Amygdala (tissue), 56 donors: Measurements from ENCODE around the gene FOCAD.
"Not testable (repeated sequence)": the region's sequence is repeated elsewhere in the genome, so short reads cannot be mapped to it uniquely, and the experiment has no call there.

ENCODE experiments used
- DNase-seq, 56 donors: peaks; one replicate each; lab custom pipeline; 2025; lab: John Stamatoyannopoulos, UW

Gene FOCAD

DNA sequence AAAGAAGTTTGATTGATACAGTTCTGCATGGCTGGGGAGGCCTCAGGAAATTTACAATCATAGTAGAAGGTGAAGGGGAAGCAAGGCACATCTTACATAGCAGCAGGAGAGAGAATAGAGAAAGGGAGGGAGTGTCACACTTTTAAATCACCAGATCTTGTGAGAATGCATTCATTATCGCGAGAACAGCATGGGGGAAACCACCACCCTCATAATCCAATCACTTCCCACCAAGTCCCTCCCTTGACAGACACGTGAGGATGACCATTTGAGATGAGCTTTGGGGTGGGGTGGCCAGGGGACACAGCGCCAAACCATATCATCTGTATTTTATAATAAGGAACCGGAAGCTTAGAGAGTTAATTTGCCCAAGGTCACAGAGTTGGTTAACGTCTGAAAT is 13.7 kb upstream of the FOCAD start:
- no peak for DNase-seq

DNA sequence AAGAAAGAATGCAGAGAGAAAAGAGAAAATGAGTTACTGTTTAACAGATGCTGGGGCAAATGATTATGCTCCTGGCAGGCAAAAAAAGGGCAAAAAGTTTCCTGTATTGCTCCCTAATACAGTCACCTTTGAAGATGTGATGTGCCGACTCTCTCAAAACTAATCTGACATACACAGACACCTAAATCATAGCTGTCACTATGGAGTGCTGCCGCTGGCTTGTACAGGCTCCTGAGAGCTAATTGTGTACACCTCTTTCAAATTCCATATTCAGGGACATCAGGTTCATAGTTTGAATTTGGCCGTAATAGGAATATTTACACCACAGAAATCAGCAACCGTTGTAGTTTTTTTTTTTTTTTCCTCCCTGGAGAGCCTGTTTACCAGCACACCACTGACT is 12.4 kb upstream of the FOCAD start:
- DNase-seq: no peak

DNA sequence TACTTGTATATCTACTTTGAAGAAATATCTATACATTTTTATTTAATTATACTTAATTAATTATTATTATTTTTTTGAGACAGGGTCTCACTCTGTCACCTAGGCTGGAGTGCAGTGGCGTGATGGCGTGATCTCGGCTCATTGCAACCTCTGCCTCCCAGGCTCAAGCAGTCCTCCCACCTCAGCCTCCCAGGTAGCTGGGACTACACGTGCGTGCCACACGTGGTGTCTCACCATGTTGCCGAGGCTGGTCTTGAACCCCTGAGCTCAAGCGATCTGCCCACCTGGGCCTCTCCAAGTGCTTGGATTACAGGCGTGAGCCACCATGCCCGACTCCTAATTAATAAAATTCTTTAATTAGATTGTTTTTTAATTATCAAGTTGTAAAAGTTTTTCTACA is 10.5 kb upstream of the FOCAD start:
- DNase-seq: not testable (repeated sequence)

DNA sequence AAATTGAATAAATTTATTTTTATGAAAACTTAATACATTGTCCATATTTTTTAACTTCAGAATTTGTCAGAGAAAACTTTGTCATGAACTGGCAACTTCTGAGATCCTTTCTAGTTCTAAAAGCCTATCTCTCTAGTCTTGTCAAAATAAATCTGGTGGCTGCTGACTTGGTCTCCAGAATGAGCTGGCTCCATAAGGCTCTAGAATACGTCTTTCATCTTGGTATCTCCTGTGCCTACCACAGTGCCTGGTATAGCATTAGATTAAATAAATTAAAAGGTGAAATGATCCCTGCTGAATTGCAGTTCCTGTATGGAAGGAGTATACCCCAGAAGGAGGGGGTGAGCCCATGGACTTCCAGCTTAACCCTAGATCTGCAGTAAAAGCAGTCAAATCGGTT is 2.6 kb upstream of the FOCAD start:
- no peak for DNase-seq

DNA sequence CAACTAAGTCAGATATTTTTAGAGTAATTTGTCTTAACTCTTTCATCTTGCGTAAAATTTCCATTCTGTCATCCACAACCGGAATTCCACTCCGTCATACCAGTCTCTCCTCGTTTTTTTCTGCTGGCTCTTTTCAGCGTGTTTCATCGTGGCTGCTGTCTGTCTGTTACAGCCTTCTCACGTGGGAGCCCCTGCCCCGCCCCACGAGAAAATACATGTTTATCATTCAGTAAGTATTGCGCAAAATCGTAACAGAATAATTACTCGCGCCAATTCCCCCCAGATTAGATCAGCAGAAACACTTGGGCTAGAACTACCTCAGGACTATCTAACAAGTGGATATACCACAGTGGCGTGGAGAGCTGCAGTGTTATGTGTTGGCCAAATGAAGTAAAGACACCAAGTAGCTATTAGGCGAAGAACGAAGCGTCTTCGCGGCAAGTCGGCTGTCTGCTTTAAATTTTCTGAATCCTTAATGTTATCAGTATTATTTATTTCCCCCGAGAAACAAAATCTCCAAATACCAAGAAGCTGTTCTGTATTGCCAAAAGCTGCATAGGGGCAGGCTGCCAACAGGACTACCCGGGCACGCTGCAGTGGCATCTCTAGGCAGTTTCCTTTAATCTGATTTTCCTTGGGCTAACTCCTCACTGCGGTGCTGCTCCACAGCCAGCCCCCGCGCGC is 566 bp upstream of the FOCAD start:
- DNase-seq: peak in 35 of 56 donors; percentile 2 to 93 (median 37)

DNA sequence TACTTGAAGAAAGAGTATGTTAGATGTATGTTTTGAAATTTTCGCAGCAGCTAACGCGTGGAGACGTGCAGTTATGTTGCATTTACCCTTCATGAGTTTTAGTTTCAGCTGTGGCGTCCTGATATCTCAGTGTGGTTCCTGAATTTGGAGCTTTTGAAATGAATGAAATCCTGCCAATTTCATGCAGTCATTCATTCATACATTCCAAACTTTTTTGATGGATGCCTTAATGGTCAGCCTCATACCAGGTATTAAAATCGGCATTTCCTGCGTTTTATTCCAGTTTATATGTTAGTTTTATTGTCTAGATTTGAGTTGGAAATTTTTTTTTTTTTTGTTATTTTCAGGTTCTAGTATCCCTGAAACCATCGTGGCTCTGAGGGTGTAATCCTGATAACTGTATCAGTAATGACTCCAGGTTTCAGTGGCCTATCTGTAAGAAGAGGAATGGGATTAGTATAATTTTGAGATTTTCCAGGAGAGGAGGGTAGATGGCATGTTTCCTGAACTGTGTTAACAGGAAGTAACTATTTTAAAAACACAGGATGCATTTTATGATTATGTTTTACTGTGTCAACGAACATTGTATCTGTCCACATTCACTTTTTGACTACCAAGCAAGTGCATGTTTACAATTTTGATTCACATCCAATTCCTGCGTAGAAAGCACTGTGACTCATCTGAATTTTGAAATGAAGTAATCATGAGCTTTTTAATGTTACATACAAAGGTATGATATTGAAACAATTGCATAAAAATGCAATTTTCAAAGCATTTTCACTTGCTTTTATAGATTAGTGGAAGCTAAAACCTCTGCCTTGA is 1.0 kb downstream of the FOCAD start:
- DNase-seq: no peak

DNA sequence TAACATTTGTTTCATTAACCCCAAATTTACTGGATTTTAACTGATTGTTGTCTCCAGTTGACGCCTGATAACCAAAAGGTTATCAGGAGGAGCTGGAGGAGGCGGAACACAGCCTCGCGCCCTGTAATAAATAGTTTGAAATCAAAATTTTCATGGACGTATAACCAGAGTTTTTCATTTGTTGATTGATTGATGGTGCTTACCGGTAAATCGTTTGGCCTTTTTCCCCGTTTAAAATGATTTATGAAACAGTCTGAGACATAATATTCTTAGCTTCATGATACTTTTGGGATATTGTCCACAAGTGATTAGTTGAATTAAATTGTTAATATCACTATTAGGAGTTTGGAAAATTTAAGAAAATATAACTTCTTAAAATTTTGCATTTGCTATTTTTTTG is 1.7 kb downstream of the FOCAD start:
- no peak for DNase-seq

DNA sequence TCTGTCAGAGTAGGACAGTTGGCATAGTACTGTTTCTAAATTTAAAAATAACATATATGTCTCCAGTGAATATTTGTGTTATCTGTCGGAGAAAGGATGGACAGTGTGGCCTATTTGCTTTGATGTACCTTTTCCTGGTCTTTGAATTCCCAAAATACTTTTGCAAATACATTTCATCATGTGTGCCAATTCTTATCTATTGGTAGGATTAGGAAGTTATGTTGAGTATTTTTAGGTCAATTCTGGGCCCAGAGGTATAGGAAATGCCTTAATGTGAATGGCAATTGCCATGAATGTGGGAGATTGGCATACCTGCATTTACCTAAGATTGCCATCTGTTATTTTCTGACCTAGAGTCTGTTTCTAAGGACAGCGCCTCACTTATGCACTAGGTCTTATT is 5.8 kb downstream of the FOCAD start:
- DNase-seq: no peak

DNA sequence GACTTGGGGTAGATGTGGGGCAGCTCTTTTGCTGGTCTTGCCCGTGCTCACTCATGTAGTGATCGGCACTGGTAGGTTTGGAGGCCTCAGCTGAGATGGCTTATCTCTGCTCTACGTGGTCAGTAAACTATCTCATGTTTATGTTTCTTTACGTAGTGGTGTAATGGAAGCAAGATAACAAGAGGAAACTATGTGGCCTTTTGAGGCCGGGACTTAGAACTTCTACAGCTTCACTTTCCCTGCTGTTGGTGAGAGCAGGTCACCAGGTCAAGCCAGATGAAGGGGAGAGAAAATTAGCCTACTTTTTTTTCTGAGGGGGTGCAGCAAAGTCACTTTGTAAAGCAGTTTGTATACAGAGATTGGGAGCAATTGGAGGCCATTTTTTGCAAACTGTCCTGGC is 8.5 kb downstream of the FOCAD start:
- DNase-seq: no peak

DNA sequence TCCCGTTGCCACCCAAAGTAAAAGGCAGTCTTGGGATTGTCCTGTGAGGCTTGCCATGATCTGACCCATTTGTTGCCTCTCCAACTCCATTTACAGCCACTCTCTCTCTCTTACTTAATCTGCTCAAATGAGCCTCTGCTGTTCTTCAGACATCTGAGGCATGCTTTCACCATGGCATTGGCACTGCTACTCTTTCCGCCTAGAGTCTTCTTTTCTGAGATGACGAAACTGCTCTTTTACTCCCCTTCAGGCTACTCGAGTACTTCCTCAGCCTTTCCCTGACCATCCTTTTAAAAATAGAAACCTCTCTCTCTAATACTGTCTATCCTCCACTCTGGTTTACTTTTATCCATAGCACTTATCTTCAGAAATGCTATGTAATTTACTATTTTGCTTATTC is 9.0 kb downstream of the FOCAD start:
- no peak for DNase-seq

DNA sequence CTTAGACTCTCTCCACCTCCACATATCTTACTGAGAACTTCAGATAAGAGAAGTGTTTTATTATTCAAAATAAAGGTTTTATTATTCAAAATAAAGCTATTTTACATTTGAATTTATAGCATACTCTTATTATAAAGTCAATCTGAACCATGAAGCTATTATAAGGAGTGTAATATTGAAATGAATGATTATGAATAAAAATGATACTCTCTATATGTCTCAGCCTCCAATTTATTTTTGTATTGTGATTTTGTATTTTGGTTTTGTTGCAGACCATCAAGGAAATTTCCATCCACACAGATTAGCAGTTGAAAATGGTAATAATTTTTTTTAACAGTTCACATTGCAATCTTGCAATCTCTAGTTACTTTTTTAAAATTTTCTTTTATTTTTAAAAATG is 10.2 kb downstream of the FOCAD start:
- DNase-seq: no peak

DNA sequence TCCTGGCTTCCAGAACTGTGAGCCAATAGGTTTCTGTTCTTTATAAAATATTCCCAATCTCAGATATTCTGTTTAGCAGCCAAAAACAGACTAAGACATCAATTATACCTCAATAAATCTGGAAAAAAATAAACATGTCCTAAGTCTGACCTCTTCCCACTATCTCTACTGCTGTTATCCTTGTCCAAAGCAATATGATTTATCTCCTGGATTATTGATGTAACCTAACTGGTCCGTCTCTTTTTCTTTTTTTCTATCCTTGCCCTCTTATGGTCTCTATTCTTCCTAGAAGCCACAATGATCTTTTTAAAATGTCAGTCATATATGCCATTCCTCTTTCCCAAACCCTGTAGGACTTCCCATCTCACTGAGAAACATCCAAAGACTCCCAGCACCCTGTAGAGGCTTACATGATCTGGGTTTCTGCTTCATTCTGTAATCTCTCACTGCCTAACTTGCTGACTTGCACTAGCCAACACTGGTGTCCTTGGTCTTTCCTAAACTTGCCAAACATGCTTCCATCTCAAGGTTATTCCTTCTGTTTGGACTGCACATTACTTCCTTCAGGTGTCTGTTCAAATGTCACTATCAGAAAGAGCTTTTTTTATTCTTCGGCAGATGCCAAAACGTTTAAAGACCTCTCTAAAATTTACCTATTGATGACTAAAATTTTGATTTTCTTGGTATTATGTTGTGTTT is 13.1 kb downstream of the FOCAD start:
- DNase-seq: no peak

DNA sequence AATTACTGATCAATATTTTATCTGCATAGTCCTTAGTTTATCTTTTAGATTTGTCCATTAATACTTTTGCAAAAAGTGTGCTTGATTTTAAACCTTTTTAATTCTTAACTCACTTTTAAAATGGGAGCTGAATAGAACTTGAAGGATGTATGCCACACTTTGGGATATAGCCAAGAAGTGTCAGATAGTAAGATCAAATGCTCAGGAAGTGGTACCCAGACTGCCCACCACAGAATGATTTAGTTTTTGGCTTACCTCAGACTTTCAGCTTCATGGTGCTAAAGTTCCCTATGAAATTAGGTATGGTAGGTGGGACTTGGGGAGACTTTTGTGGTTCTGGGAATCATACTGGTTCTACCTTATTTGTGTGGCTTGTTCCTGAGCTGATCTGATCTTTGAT is 14.7 kb downstream of the FOCAD start:
- no peak for DNase-seq

DNA sequence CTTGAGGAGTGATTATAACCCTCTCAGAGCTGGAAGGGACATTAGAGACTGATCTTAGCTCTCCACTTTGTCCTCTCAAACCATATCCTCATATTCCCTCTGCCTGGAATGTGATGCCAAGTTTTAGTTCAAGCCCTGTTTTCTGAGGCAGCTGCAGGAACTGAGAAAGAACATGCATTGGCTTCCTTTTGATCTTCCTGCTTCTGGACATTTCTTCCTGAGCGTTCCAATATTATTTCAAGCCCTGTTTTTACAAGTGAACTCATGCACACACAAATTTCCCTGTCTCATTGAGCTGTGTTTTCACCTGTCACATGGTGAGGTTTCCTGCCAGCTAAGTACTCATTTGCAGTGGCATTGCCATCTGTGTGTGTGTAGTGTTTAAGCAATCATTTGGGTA is 17.0 kb downstream of the FOCAD start:
- peak in 1 of 56 donors; percentile 25 for DNase-seq

DNA sequence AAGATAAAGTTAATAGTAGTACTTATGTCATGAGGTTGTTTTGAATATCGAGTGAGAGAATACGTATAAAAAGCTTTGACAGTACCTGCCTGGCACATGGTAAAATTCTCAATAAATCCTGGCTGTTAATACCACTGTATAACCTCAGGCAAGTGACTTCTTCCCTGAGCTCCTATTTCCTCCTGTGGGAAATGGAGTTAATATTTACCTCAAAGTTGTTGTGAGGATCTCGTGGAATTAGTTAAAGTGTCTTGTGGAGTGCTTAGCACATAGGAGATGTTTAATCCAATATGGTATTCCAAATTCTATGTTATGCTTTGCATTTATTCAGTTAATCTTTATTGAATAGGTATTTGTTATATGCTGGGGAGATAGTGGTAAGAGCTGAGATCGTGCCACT is 18.5 kb downstream of the FOCAD start:
- no peak for DNase-seq

DNA sequence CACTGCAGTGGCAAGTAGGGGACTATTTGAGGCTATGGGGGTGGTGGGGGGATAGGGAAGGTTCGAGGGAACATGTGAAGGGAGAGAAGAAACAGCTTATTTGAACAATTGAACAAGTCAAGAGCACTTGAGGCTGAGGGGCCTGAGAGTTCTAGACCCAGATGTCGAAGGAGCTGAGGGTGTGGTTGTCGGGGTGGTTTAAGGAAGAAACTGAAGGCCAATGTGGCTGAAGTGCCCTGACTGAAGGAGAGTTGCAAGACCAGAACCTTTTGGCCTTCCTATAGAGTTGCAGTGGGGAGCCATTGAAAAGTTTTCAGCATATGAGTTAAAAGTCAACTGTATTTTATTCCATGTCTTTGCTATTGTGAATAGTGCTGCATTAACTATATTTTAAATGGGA is 19.1 kb downstream of the FOCAD start:
- no peak for DNase-seq

DNA sequence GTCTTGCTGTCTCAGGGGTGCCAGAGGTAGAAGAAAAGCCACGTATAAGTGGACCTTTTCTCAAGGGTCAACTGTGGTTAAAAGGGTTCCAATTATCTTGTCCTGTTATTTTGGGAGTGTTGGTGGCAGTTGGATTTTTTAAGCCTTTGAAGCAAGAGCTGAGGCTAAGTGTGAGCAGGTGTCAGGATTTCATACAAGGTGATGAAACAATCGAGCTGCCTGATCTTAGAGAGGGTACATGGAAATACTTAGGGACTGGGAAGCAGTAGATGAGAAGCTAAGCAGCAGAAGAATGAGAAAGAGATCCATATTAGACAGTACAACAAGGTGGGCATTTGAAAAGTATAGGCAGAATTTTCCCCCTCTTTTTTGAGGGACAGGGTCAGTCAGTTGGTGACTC is 23.6 kb downstream of the FOCAD start:
- no peak for DNase-seq

DNA sequence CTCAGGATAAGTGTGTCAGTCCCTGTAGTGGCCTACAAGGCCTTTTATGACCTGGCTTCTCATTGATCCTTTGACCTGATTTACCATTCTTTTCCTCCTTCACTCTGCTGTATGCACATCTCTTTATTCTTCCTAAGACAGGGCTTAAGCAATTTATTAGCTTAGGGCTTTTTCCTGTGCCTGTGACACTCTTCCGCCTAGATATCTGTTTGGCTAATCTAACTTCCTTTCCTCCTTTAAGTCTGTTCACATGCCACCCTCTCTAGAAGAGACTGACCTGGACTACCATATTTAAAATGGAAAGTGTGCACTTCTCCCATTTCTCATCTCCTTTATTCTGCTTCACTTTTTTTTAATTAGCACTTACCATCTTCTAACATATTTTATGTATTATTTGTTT is 29.1 kb downstream of the FOCAD start:
- no peak for DNase-seq

DNA sequence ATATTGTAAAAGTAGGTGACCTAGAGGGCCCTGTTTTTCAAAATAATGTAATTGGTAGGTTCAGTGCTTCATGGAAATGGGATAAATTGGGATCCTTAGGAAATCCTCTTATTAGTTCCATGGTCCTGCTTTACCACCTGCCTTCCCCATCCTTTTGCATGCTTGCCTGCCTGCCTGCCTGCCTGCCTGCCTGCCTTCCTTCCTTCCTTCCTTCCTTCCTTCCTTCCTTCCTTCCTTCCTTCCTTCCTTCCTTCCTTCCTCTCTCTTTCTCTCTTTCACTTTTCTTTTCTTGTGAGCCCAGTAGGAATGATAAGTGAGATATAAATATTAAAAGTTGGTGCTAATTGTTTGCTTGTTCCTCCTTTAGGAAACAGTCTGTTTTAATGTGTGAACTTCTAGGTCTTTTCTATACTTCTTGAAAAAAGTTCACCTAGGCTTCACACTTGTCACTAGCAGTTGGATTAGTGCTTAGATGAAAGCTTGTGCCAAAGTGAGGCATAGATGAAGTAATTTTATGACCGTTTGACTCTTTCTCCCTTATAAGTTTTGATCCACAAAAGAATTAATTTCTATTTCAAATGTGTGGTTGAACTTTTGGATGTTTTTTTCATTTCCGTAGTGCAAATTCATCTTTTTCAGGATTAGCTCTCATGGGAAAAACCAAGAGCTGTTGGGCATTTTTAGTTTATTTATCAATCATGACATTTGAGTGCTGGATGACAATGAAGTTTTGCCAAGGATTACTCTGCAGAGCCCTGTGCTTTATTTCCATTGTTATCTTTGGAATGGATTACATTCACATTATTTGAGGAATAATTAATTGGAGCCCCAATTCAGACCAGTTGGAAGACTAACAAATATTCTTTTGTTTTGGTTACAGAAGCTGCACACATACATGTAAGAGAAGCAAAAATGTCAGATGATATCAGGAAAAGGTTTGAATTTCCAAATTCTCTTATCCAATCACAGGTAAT is 30.7 kb downstream of the FOCAD start:
- DNase-seq: no peak

DNA sequence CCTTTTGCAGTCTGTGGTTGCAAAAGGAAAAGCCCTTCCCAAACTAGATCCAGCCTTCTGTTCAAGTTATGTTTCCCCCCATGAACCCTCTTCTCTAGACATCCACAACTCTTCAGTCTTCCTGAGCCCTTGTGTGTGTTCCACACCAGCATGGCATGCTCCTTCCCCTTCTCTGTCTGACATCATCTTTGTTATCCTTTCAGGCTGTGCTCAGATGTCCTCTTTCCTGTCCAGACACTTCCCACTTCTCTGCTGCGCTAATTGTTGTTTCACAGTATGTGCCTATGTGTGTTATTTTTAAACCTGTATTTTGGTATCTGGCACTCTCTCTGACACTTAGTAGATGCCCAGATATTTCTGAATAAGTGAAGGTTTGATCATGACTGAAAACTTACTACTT is 38.2 kb downstream of the FOCAD start:
- DNase-seq: peak in 1 of 56 donors; percentile 11

DNA sequence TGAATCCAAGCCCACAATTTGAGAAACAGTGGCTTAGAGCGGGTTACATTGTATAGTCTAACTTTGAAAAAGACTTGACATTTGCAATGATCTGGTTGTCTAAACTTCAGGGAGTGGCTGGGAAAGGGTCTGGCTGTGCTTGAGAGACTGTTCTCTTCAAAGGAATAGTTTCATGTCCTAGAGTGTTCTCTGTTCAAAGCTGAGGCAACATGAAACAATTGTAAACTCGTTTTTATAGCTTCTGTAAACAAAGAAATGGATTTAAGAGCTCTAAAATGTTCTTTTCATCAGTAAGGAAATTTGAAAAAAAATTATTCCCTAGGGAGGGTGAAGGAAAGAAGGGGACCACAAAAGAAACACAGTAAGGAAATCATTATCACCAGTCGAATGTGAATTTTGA is 41.6 kb downstream of the FOCAD start:
- DNase-seq: no peak
